Measurements from ENCODE around the gene GABBR2. TPM values are rescaled to one million over a fixed set of nuclear protein-coding genes. Genes with fewer than 3 reads are reported as not detected.

Gene GABBR2
- total RNA-seq, 1 donor from 2014 or later: not detected

DNA sequence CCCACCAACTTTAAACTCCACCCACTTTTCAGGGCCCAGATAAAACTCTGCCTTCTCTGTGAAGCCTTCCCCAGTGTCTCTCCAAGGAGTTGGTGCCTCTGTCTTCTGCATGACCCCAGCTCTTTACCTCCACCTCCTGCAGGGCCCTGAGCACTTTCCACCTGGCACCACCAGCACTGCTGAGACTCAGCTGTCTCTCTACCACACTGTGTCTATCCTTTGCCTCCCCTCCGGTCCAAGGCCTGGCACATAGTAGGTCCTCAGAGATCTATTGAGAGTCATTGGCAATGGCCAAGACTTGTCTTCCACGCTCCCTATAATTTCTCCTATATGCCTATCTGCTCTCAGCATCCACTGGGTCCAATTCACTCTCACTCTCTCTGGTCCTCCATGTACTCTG is 12.9 kb upstream of the GABBR2 start:
- intact Hi-C loops (cut with micrococcal nuclease): no loop called here

DNA sequence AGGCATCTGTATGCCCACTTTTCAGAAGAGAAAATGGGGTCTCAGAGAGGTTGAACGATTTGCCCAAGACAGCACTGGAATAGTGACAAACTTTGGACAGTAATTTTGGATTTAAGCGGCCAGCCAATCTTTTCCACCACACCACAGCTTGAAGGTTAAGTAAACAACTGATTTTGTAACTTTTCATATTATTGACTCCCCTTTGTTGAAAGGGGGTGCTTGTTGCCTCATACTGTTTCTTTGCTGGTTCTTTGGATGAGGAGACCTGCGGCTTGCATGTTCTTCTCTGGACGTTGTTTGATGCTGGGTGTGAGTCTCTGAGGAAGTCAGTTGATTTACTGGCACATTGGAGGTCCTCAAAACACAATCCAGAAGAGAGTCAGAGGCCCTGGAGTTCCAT is 11.7 kb upstream of the GABBR2 start:
- intact Hi-C loops (cut with micrococcal nuclease): no loop called here

DNA sequence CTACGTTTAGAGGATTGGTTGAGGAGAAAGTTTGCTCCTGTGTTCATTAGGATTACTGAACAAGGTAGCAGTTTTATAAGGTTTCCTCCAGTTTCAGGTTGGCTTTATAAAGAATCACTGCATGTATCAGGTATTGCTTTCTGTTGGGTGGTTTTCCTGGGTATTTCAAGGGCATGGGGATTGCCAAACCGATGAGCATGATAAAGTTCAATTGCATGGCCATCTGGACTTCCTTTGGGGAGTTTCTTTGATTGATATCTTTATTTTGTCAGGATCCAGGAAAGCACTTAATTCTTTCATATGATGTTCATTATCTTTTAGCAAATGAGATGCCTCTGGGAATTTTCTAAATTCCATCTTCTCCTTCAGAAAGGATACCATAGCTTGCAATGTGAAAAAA is 10.3 kb upstream of the GABBR2 start:
- intact Hi-C loops (cut with micrococcal nuclease): no loop called here

DNA sequence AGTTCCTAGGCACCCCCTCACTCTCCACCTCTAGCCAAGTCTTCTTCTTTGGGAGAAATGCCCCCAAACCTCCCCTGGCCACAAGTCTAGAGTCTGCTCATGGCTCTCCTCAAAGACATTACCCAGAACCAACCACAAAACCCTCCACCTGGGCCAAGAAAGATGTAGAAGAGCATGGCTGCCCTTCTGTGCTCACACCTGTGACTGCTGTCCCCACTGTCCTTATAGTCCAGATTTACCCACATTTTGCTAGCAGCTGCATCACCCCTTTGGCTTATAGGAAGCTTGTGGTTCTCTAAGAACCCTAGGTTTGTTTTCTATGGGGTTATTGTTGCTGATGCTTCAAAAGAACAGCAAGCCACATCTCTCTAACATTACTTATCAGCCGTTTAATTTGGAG is 6.1 kb upstream of the GABBR2 start:
- intact Hi-C loops (cut with micrococcal nuclease): no loop called here

DNA sequence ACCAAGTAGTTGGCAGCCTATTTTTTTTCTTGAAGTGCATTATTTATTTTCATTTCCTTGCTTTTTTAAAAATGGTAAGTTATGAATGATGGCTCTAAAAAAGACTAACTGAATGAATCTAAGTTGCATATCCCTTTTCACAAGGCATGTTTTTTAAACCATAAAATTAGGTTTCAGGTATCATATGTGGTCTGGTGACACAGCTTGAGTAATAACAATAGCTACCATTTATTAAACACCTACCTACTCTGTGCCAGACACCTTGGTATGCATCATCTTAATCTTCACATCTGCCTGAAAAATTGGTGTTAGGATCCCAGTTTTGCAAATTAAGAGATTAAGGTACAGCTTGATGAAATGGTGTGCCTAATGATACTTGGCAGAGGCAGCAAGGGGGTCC is 4.3 kb upstream of the GABBR2 start:
- intact Hi-C loops (cut with micrococcal nuclease): no loop called here

DNA sequence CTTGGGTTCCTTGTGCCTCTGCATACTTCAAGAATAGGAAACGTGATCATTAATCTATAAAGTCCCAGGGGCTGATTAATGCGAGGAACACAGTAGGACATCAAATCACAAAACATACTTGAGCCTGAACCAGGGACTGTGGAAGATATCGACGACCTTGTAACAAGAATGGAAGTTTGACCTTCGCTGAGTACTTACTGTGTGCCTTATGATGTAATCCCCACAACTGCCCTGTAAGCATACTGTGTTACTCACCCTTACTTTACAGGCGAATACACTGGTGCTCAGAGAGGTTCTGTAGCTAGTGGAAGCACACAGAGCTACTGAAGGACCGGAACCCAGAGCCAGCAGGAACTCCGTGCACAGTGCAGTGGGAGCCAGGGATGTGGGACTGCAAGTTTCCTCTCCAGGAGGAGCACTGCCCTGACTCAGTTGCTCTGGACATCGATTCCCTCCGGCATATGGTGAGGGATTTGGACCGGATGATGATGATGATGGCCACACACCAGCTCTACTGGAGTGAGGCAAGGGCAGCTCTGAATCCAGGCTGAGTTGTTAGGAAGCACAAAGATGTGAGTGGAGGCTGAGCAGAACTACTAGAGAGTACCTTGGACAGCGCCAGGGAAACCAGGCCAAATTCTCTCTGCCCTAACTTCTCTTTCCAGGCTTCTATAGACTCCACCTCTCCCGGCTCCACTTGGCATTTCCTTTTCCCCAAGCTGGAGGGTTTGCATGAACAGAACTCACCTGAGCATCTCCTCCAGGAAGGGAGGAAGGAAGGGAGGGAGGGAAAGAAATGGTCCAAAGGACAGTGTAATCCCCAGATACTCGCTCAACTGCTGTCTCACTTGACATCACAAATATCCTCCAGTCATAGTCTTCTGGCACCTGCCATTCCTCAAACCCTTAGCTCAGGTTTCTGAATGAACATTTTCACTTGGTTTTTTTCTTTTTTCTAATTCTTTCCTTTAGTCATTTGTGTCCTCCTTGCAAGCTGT is 1.5 kb upstream of the GABBR2 start:
- intact Hi-C loops (cut with micrococcal nuclease): no loop called here

DNA sequence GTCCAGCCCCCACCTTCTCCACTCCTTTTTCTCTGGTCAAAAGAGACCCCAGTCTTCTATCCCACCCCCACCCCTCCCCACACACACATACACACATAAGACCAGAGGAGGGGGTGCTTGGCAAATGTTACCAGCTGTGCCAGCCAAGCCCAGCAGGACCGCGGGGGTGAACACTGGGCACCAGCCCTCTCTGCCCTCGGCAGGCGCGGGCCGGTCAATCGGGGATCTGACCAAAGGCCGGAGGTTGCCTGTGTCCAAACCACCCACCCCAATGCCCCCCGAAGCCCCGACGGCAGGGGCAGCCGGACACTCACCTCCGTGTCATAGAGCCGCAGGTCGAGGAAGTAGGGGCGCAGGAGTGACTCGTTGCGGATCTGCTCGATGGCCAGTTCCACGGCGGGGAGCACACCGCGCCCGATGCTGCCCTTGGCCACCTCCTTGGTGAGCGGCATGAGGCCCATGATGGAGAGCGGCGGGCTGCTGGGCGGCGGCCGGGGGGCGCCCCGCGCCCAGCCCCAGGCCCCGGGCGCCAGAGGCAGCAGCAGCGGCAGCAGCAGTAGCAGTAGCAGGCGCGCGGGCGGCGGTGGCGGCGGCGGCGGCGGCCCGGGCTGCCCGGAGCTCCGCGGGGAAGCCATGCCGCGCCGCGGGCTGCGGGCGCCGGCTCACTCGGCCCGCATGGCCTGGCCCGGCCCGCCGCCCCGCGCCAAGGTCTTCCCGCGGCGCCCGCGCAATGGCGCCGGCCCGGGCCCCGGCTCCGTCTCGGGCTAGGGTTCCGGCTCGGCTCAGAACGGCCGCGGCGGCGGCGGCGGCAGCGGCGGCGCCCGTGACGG is 417 bp downstream of the GABBR2 start:
- intact Hi-C loops (cut with micrococcal nuclease): no loop called here

DNA sequence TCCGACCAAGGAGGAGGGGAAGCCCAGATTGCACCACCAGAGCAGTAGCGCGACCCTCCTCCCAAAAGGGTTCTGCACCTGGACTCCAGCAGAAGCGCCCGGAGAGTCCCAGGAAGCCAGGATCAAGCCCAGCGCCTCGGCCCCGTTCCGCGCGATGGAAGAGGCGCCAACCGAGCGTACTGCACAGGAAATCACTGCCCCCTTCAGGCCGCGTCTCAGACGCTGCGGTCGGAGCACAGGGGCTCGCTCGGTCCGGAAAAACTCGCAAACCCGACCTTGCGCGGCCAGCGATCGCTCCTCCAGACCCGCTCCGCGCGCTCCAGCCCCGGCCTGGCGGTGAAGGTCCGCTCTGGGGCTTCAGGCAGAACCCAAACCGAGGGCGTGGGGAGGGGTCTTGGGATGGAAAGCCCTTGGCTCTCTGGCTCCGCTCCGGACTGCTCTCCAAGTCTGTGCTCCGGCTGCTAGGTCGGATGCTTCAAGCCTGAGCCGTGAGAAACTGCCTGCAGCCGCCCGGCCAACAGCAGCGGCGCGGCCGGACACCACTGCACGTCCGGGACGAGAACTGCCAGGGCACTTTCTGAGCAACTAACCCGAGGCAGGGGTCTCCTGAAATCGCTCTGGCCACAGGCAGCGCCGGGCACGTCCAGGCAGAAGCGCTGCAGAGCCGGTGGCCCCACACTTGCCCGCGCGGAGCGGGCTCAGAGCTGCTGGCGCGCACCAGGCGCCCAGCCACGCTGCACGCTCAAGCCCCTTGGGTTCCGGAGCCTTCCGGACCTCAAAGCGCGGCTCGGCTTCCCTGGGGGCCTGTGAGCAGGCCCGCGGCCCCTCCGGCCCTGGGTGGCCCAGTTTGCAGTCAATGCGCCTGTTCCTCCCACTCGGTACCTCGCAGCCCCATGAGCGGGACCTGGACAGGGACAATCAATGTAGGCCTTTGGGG is 1.3 kb downstream of the GABBR2 start:
- intact Hi-C loops (cut with micrococcal nuclease): no loop called here

DNA sequence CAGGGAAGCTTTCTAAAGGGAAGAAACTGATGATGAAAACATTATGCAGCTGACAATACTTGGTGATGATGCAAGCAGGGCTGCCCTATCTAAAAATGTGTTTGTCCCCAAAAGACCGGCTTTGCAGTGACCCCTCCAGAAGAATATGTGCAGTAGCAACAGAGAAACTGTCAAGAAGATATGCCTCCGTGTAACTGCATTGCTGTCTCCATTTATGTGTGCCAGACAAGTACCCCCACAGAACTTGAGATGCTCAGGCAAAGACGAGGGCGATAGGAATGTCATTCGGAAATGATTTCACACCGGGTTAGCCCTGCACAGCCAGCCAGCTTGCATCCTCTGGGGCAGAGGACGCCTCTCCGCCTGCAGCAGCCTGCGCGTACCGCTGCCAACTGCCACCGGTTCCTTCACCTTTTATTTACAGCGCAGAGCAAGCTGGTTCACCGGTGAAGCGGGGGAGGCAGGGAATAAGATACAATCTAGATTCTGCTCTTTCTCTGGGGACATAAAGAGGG is 2.0 kb downstream of the GABBR2 start:
- intact Hi-C loops (cut with micrococcal nuclease): no loop called here

DNA sequence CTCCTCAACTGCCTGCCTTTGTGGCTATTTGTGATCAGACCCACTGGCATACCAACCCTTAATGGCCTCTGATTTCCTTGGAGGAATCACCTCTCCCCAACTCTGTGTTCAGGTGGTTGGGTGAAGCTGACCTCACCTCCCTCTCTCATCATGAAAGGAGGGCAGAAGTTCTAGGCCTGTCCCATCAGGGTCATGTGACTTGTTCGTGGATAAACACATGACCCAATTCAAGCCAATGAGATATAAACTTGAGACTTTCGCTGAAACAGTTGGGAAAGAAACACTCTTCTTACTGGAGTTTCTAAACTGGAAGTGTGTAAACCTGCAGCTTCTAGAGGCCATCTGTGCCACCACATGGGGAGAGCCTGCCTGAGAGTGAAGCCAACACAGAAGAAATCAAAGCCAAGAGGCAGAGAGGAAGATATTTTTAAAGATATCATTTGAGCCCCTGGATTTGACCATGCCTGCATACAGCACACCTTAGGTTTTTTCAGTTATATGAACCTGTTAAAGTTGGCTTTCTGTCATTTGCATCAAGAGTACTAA is 5.8 kb downstream of the GABBR2 start:
- intact Hi-C loops (cut with micrococcal nuclease): no loop called here

DNA sequence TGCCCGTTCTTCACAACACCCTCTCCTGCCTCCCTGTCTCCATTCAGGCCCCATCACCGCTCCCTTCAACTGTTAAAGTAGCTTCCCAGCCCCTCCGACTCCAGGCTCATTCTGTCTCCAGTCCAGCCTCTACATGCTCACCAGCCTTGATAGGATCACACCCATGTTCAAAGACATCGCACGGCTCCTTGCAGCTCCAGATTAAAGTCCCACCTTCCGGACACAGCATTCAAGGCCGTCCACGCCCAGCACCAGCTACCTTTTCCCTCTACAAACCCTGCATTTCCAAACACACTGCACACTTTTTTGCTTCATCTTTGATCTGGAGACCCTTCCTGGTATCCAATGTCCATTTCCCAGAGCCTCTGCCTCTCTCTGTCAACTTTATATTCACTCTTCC is 6.4 kb downstream of the GABBR2 start:
- intact Hi-C loops (cut with micrococcal nuclease): no loop called here

DNA sequence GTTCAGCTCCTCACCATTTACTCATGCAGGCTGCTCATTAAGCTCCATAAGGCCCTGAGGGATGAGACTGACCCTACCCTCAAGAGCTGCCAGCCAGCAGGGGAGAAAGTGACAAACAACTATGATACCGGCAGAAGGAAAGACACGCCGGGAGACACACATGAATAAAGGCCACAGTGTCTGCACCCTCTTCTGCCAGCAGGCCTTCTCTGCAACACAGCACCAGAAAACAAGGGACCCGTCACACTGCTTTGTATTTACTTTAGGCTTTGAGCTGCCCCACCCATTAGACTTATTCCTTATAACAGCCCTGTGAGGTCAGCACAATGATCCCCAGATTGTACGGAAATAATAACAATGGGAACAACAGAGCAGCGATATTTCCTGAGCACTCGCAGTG is 7.2 kb downstream of the GABBR2 start:
- intact Hi-C loops (cut with micrococcal nuclease): no loop called here

DNA sequence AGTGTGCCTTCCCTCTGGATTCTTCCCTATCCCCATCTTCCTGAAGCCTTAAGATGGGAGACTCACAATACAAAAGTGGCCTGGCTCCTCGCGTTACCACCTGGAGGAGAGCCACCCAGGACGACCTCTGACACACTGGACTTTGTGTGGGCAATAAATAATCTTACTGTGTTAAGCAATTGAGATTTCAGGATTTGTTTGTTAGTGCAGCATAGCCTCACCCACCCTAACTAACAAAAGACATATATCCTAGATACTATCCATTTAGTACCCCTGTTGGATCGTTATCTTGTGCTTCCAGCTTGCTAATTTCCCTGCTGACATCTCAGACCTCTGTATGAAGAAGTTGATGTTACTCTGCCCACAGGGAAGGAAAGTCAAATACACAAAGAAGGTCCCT is 7.9 kb downstream of the GABBR2 start:
- intact Hi-C loops (cut with micrococcal nuclease): no loop called here

DNA sequence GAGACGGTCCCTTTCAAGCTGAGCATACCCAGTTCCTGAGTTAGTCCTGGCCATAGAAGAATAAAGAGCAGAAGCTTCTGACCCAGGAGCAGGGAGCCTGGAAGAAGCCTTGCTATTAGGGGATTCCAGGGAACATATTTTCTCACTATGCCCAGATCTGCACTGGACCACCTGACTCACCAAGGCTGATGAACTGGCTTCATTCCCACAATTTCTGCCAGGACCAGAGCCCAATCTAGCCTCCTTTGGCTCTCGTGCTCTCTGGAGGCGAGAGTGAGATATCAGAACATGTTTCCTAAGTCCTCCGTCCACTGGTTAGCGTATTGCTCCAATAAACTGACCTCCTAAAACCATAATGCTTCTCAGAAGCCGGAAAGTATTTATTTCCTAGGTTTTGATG is 9.9 kb downstream of the GABBR2 start:
- intact Hi-C loops (cut with micrococcal nuclease): no loop called here

DNA sequence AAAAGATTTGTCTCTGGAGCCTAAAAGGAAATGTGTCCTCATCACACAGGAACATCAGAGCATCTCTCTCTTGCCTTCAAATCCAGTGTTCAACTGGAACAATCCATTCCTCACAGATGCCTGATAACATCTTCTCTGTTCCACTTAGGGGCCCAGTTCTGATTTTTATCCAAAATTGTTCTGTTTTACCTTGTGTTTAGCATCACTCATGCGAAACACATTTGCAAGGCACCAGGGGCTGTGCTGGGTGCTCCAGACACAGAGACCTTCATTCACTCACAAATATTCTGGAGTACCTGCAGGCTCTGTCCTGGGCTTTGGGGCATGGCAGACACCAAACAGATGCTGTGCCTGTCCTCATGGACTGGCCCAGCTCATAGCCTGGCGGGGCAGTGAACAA is 13.8 kb downstream of the GABBR2 start:
- intact Hi-C loops (cut with micrococcal nuclease): no loop called here

DNA sequence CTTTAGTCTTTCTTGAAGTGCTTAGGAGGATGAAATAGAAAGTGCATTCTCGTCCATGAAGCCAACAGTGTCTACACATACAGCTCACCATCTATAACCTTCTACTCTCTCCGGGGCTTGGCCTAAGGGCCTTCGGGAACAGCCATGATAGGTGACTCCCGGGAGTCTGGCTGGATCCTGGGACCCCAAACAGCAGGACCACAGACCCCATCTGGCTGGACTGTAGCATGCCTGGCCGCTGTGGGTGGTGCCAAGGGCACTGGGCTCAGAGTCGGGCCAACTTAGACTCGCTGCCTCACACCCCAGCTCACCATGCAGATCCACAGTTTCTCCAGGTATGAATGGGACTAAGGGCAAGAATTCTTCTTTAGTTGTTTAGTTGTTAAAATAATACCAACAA is 16.3 kb downstream of the GABBR2 start:
- intact Hi-C loops (cut with micrococcal nuclease): no loop called here

DNA sequence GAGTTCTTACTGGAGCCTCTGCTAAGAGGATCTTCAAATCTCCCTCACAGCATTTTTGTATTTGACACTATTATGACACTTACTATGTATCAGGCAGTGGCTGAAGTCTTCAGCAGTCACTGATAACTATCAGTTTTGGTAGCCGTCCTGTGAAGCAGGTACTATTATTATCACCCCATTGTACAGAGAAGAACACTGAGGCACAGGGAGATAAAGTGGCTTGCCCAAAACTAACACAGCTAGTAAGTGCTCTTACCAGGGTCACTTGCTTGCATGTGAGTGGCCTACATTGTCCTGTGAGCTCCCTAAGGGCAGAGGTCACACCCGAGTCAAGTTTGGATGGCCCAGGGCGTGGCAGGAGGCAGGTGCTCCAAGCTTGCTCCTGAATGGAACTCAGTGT is 16.8 kb downstream of the GABBR2 start:
- intact Hi-C loops (cut with micrococcal nuclease): no loop called here

DNA sequence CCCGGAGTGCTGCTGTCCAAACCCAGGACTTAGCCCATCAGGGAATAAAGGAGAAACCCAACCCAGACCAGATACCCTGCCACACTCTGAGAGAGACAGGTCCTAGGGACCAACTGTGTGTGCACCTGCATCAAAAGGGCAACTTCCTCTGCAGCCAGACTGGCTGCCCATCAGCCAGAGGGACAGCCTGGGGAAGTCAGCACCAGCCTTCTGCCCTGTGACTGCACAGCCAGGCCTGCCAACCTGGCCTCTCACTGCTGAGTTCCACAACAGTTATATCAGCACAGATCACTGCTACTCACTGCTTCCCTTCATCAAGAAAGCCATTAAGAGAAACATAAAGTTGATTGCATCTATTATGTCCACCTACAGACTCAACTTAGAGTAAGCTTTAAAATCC is 18.0 kb downstream of the GABBR2 start:
- intact Hi-C loops (cut with micrococcal nuclease): no loop called here

DNA sequence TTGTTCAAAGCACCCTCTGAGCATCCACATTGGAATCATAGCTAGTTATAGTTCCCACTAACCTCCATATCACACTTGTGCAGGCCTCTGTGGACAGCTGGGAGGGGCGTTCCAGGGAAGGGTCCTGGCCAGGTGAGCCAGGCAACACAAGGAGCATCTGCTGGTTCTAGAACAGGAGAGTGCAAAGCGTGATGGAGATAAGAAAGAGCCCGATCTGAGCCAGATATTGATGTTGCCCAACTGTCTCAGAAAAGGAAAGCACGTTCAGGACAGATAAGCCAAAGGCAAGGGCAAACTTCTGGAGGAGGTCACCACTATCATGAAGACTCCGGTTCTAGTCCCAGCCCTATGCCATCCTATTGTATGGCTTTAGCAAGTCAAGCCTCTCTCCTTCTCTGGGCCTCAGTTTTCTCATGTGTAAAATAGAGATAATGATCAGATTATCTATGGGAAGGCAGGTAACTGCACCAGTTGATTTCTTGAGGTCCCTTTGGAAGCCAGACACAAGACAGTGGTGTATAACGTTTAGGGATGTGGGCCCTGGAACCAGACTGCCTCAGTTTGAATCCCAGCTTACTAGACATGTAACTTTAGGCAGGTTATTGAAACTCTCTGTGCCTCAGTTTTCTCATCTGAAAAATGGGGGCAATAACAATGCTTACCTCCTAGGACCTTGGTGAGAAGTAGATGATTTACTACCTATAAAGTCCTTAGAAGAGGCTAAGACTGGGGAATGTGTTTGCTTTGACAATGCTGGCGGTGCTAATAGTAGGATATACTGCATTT is 19.8 kb downstream of the GABBR2 start:
- intact Hi-C loops (cut with micrococcal nuclease): no loop called here

DNA sequence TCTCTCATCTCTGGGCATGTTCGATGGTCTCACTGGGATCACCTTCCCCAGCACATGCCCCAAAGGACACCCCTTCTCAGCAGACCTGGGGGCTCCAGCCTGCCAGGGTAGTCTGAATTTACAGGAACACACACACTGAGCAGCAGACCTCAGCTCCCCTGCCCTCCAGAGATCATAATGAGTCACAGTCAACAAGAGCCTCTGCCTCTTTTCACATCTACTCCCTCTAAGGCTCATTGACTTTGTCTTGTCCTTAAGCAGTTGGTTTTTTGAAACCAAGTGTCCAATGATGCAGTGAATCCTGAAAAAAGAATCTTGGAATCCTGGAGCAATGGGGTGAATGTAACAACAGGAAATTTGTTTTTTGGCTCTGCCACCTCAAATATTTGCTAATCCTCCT is 20.8 kb downstream of the GABBR2 start:
- intact Hi-C loops (cut with micrococcal nuclease): no loop called here

Data from T-helper 1 cell treated with Interleukin-12 subunit alpha and Interleukin-12 subunit beta and Interleukin-4 antibody, amounts not matched to agents 30 ng/mL and 1 ng/mL, for 36 hours (primary cell).